GM12878 (cell line): ENCODE data around the gene MACROD2. TPM values are rescaled to one million over a fixed set of nuclear protein-coding genes. Genes with fewer than 3 reads are reported as not detected.

ENCODE experiments used
- CBX3 ChIP-seq: fragments of 200-600 bp; sonication (generic); IDR thresholded peaks from 2 replicates; pipeline ENCODE4 v1.6.1; 2016; ENCODE audit warnings: low read depth, borderline replicate concordance
- CEBPB ChIP-seq, 2 experiments: fragments of 150-350 bp in 1 of 2; IDR thresholded peaks; 2 replicates each; pipeline ENCODE4 v1.6.1; 2012 to 2014; ENCODE audit warnings: low read depth in 2 of 2, low read length in 2 of 2, borderline replicate concordance in 1 of 2, inconsistent platforms in 1 of 2
- ETV6 ChIP-seq, 2 experiments: fragments of 450-650 bp in 1 of 2; IDR thresholded peaks in 1 of 2; conservative IDR thresholded peaks in 1 of 2; 2 replicates each; pipeline ENCODE4 v1.6.1; 2014; ENCODE audit warnings: antibody characterized with exemption in 1 of 2, borderline replicate concordance in 1 of 2, low read depth in 1 of 2, mild to moderate bottlenecking in 1 of 2, moderate library complexity in 1 of 2
- FOS ChIP-seq: IDR thresholded peaks from 3 replicates; pipeline ENCODE4 v1.6.1; 2011; ENCODE audit warnings: borderline replicate concordance; ENCODE audit not compliant: insufficient read length; ENCODE audit errors: extremely low read depth
- FOXK2 ChIP-seq: fragments of 450-650 bp; IDR thresholded peaks from 2 replicates; pipeline ENCODE4 v1.6.1; 2017; ENCODE audit warnings: mild to moderate bottlenecking, moderate library complexity
- HDAC6 ChIP-seq: fragments of 200-600 bp; sonication (generic); IDR thresholded peaks from one replicate; pipeline ENCODE4 v1.8.0; 2017; ENCODE audit warnings: antibody characterized with exemption; ENCODE audit not compliant: unreplicated experiment
- JUNB ChIP-seq: IDR thresholded peaks from 2 replicates; pipeline ENCODE4 v1.6.1; 2016; ENCODE audit warnings: antibody characterized with exemption, mild to moderate bottlenecking
- KLF5 ChIP-seq: fragments of 450-650 bp; IDR thresholded peaks from 2 replicates; pipeline ENCODE4 v1.6.1; 2014; ENCODE audit warnings: mild to moderate bottlenecking; ENCODE audit not compliant: partially characterized antibody
- NR2F1 ChIP-seq: fragments of 450-650 bp; conservative IDR thresholded peaks from 2 replicates; pipeline ENCODE4 v1.6.1; 2017; ENCODE audit warnings: mild to moderate bottlenecking
- RELA ChIP-seq: fragments of 450-650 bp; IDR thresholded peaks from 2 replicates; pipeline ENCODE4 v1.8.0; 2014; ENCODE audit warnings: borderline replicate concordance; ENCODE audit not compliant: partially characterized antibody
- SIN3A ChIP-seq: IDR thresholded peaks from 2 replicates; pipeline ENCODE4 v1.6.1; 2012; ENCODE audit warnings: low read depth, low read length, improper control_type of control experiment
- SIX5 ChIP-seq: IDR thresholded peaks from 2 replicates; pipeline ENCODE4 v1.6.1; 2011; ENCODE audit warnings: mild to moderate bottlenecking, low read depth, low read length, moderate library complexity; ENCODE audit not compliant: severe bottlenecking
- SKIL ChIP-seq: fragments of 450-650 bp; IDR thresholded peaks from 2 replicates; pipeline ENCODE4 v1.6.1; 2017; ENCODE audit warnings: mild to moderate bottlenecking, low read depth, inconsistent platforms; ENCODE audit not compliant: poor library complexity, severe bottlenecking
- SMC3 ChIP-seq: IDR thresholded peaks from 2 replicates; pipeline ENCODE4 v1.6.1; 2011; ENCODE audit warnings: low read length, improper control_type of control experiment, borderline replicate concordance
- SPI1 ChIP-seq: IDR thresholded peaks from 2 replicates; pipeline ENCODE4 v1.6.1; 2011; ENCODE audit warnings: low read depth, mild to moderate bottlenecking, low read length, moderate library complexity, borderline replicate concordance; ENCODE audit not compliant: insufficient read depth
- STAT1 ChIP-seq: fragments of 450-650 bp; conservative IDR thresholded peaks from 2 replicates; pipeline ENCODE4 v1.6.1; 2014; ENCODE audit warnings: antibody characterized with exemption, mild to moderate bottlenecking
- TBL1XR1 ChIP-seq: IDR thresholded peaks from 2 replicates; pipeline ENCODE4 v1.6.1; 2012; ENCODE audit warnings: low read depth, low read length, improper control_type of control experiment
- ZBTB11 ChIP-seq: fragments of 450-650 bp; formaldehyde crosslinking; IDR thresholded peaks from 2 replicates; pipeline ENCODE4 v1.5.0; 2022; ENCODE audit warnings: mild to moderate bottlenecking, missing genetic modification characterization
- ZZZ3 ChIP-seq: IDR thresholded peaks from 2 replicates; pipeline ENCODE4 v1.6.1; 2011; ENCODE audit warnings: low read depth; ENCODE audit not compliant: control insufficient read depth, insufficient read length
- polyA plus RNA-seq, 11 experiments: library from polyadenylated mRNA; depleted of rRNA in 4 of 11; unstranded in 6 of 11; stranded (reverse) in 5 of 11; fragments of >200 nt; fragmentation: Nextera tagmentation in 4 of 11; fragmentation: Illumina TruSeq in 1 of 11; extraction: Ambion mirVana in 4 of 11; extraction: Trizol in 1 of 11; gene quantifications; 1 replicate in 1 of 11; 2 replicates in 10 of 11; pipeline versions ENCODE4 v1.2.1 to v1.2.3, GENCODE V29; 2011 to 2016; ENCODE audit warnings: inconsistent platforms in 2 of 11, missing spikeins in 2 of 11, low read depth in 1 of 11
- total RNA-seq, 4 experiments: library from RNA; depleted of rRNA in 3 of 4; stranded (reverse); fragments of >200 nt in 3 of 4; fragmentation: Illumina TruSeq in 1 of 4; extraction: Trizol in 1 of 4; gene quantifications; 2 replicates each; pipeline versions ENCODE4 v1.2.1 to v1.2.3, GENCODE V29; 2013 to 2021
- TF ChIP-seq, protein P1 (sequence below): fragments of 450-650 bp; IDR thresholded peaks from 2 replicates; pipeline ENCODE4 v1.6.1; 2017; ENCODE audit warnings: borderline replicate concordance
- TF ChIP-seq, protein P2 (sequence below): IDR thresholded peaks from 2 replicates; pipeline ENCODE4 v1.6.1; 2011; ENCODE audit warnings: low read depth, low read length, improper control_type of control experiment, borderline replicate concordance

The MACROD2 gene
- total and polyA plus RNA-seq, 10 of the 15 experiments (the other 5 are each of a cell fraction or from before 2014, with no cell fraction given), result 1.1 to 21.5 (median 2.2) TPM

DNA sequence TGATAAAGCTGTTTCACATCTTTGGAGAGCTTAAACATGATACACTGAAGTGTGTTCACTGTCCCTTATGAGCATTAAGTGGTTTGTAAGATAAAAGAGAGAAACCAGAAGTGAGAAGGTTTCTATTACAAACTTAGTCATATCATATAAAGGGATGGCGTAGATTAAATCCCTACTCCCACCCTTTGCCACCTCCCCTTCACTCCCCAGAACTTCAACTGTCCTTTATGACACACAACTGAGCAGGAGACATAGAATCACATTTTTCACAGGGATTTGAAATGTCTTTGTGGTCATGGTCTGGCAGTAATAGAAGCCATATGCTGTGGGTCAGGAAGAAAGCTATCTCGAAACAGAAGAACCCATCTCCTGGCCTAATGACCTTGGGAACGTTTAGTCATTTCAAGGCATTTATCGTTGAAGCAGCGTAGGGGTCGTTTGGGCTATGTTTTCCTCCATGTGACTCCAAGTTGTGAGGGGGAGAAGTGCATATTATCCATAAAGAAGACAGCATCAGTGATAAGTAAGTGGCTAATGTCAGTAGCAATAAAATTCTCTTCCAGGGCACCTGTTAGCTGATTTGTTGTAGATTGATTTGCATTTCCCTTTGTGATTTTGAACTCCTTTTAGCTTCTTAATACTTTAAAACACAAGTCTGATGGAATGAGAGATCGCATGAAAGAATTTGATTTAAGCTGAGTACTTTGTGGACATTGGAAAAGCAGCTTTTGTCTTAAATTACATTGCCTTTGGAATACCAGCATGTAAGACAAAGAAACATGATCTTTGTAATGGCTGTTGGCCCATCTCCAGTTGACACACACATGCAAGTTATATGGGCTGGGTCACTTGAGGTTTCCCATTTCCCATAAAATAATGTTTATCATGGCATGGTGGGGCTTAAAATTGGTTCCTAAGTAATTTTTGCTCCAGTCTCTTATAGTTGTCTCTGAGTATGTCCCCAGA, 843.6 kb downstream of the MACROD2 start (continued):
- peak in 1 of 2 experiments; percentile 49; a peak in 1 of 4 replicates for TF ChIP-seq ETV6 (conservative IDR thresholded peaks at IDR 0.05 in 1 of 2, IDR thresholded peaks at IDR 0.05 in 1 of 2; ENCODE audit: borderline replicate concordance in 1 of 2, low read depth in 1 of 2)
- TF ChIP-seq HDAC6, result no peak
- no peak for TF ChIP-seq SIX5
- TF ChIP-seq, protein P1, sequence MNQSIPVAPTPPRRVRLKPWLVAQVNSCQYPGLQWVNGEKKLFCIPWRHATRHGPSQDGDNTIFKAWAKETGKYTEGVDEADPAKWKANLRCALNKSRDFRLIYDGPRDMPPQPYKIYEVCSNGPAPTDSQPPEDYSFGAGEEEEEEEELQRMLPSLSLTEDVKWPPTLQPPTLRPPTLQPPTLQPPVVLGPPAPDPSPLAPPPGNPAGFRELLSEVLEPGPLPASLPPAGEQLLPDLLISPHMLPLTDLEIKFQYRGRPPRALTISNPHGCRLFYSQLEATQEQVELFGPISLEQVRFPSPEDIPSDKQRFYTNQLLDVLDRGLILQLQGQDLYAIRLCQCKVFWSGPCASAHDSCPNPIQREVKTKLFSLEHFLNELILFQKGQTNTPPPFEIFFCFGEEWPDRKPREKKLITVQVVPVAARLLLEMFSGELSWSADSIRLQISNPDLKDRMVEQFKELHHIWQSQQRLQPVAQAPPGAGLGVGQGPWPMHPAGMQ, result no peak
- no peak for TF ChIP-seq FOXK2
- peak; percentile 76; the same call in 1 of the 2 replicates for TF ChIP-seq NR2F1
- peak; percentile 63 for TF ChIP-seq SKIL
- no peak for TF ChIP-seq SIN3A
- TF ChIP-seq FOS, result no peak
- TF ChIP-seq CBX3, result no peak
- TF ChIP-seq, protein P2, sequence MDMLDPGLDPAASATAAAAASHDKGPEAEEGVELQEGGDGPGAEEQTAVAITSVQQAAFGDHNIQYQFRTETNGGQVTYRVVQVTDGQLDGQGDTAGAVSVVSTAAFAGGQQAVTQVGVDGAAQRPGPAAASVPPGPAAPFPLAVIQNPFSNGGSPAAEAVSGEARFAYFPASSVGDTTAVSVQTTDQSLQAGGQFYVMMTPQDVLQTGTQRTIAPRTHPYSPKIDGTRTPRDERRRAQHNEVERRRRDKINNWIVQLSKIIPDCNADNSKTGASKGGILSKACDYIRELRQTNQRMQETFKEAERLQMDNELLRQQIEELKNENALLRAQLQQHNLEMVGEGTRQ, result no peak
- TF ChIP-seq SMC3, result no peak
- TF ChIP-seq STAT1, result no peak
- TF ChIP-seq ZBTB11, result no peak
- peak; percentile 84 for TF ChIP-seq SPI1
- no peak for TF ChIP-seq TBL1XR1
- TF ChIP-seq KLF5, result peak; percentile 34
- TF ChIP-seq JUNB, result peak; percentile 84
- TF ChIP-seq RELA, result no peak
- TF ChIP-seq ZZZ3, result no peak
- no peak for TF ChIP-seq CEBPB (IDR thresholded peaks at IDR 0.05; ENCODE audit: borderline replicate concordance in 1 of 2, low read depth in 2 of 2, low read length in 2 of 2)
